Mesenchymal stem cell (in vitro differentiated cells and primary cell): ENCODE data around the gene HERPUD1.

Experiments
- DNase-seq: peaks from one replicate; pipeline ENCODE4 v3.0.0-alpha.2; 2013
- H2AFZ ChIP-seq: one replicate; pipeline ENCODE4 v1.6.1; 2013; ENCODE audit warnings: low read depth, mild to moderate bottlenecking, control low read depth, inconsistent platforms, low read length, moderate library complexity
- H2AK5ac ChIP-seq: 2 replicates; pipeline ENCODE4 v1.6.1; 2013; ENCODE audit warnings: low read length, moderate library complexity, mild to moderate bottlenecking, inconsistent platforms; ENCODE audit not compliant: severe bottlenecking
- H2BK120ac ChIP-seq: one replicate; pipeline ENCODE4 v1.6.1; 2013; ENCODE audit warnings: low read depth, mild to moderate bottlenecking, inconsistent platforms, low read length, moderate library complexity
- H2BK12ac ChIP-seq, 2 experiments: one replicate each; pipeline ENCODE4 v1.6.1; 2013; ENCODE audit warnings: inconsistent platforms in 2 of 2, low read length in 2 of 2, mild to moderate bottlenecking in 2 of 2, moderate library complexity in 2 of 2, control low read depth in 1 of 2
- H2BK15ac ChIP-seq: one replicate; pipeline ENCODE4 v1.6.1; 2013; ENCODE audit warnings: mild to moderate bottlenecking, low read depth, inconsistent platforms; ENCODE audit not compliant: poor library complexity, severe bottlenecking
- H2BK5ac ChIP-seq: 2 replicates; pipeline ENCODE4 v1.6.1; 2013; ENCODE audit warnings: low read depth, mild to moderate bottlenecking, low read length, control low read depth, inconsistent platforms; ENCODE audit not compliant: poor library complexity, severe bottlenecking
- H3K14ac ChIP-seq, 2 experiments: one replicate each; pipeline ENCODE4 v1.6.1; 2013; ENCODE audit warnings: inconsistent platforms in 2 of 2, low read length in 2 of 2, control low read depth in 1 of 2, mild to moderate bottlenecking in 1 of 2, moderate library complexity in 1 of 2
- H3K18ac ChIP-seq, 2 experiments: one replicate each; pipeline ENCODE4 v1.6.1; 2013; ENCODE audit warnings: inconsistent platforms in 2 of 2, low read length in 2 of 2, control low read depth in 1 of 2, low read depth in 1 of 2, mild to moderate bottlenecking in 1 of 2
- H3K23ac ChIP-seq, 2 experiments: one replicate each; pipeline ENCODE4 v1.6.1; 2013; ENCODE audit warnings: inconsistent platforms in 2 of 2, low read length in 2 of 2, mild to moderate bottlenecking in 2 of 2, moderate library complexity in 2 of 2, control low read depth in 1 of 2
- H3K27ac ChIP-seq: 2 replicates; pipeline ENCODE4 v1.5.1; 2013; ENCODE audit warnings: mild to moderate bottlenecking, moderate library complexity, low read length, control low read depth, inconsistent platforms; ENCODE audit not compliant: poor library complexity, severe bottlenecking
- H3K27me3 ChIP-seq, 2 experiments: 2 replicates each; pipeline versions ENCODE4 v1.6.1 to v1.7.0; 2013; ENCODE audit warnings: low read length in 2 of 2, mild to moderate bottlenecking in 2 of 2, moderate library complexity in 2 of 2, control low read depth in 1 of 2, inconsistent platforms in 1 of 2; ENCODE audit not compliant: control insufficient read depth in 1 of 2, insufficient read depth in 1 of 2
- H3K36me3 ChIP-seq, 2 experiments: 2 replicates each; pipeline versions ENCODE4 v1.6.1 to v1.7.0; 2013; ENCODE audit warnings: low read length in 2 of 2, control low read depth in 1 of 2, inconsistent platforms in 1 of 2, low read depth in 1 of 2, mild to moderate bottlenecking in 1 of 2; ENCODE audit not compliant: insufficient read depth in 2 of 2, control insufficient read depth in 1 of 2
- H3K4ac ChIP-seq, 2 experiments: one replicate each; pipeline ENCODE4 v1.6.1; 2013; ENCODE audit warnings: inconsistent platforms in 2 of 2, low read length in 2 of 2, mild to moderate bottlenecking in 2 of 2, moderate library complexity in 2 of 2, control low read depth in 1 of 2, low read depth in 1 of 2
- H3K4me1 ChIP-seq: 2 replicates; pipeline ENCODE4 v1.6.1; 2013; ENCODE audit warnings: low read depth, low read length, control low read depth; ENCODE audit not compliant: control insufficient read depth, insufficient read depth
- H3K4me2 ChIP-seq: 2 replicates; pipeline ENCODE4 v1.6.1; 2013; ENCODE audit warnings: low read length, mild to moderate bottlenecking, inconsistent platforms; ENCODE audit not compliant: poor library complexity, severe bottlenecking
- H3K4me3 ChIP-seq, 2 experiments: 2 replicates each; pipeline versions ENCODE4 v1.5.1 to v1.7.0; 2013; ENCODE audit warnings: low read length in 2 of 2, mild to moderate bottlenecking in 2 of 2, control low read depth in 1 of 2, low read depth in 1 of 2; ENCODE audit not compliant: insufficient read depth in 1 of 2
- H3K79me1 ChIP-seq: replicated peaks from 2 replicates; pipeline ENCODE4 v1.6.1; 2013; ENCODE audit warnings: mild to moderate bottlenecking, control low read depth, low read length, inconsistent platforms; ENCODE audit not compliant: poor library complexity, severe bottlenecking
- H3K9ac ChIP-seq: 2 replicates; pipeline ENCODE4 v1.7.0; 2013; ENCODE audit warnings: mild to moderate bottlenecking, low read length, moderate library complexity
- H3K9me3 ChIP-seq: 2 replicates; pipeline ENCODE4 v1.7.0; 2013; ENCODE audit warnings: mild to moderate bottlenecking, low read length; ENCODE audit not compliant: control insufficient read depth
- H4K8ac ChIP-seq: one replicate; pipeline ENCODE4 v1.6.1; 2013; ENCODE audit warnings: inconsistent platforms, mild to moderate bottlenecking, low read length, moderate library complexity
- H4K91ac ChIP-seq: one replicate; pipeline ENCODE4 v1.6.1; 2013; ENCODE audit warnings: mild to moderate bottlenecking, low read length, inconsistent platforms
- WGBS: methylation state at CpG from one replicate; pipeline ENCODE4 v1.1.7; 2013; ENCODE audit warnings: mixed read lengths; 5-methylcytosine and 5-hydroxymethylcytosine counted together

The HERPUD1 gene

DNA sequence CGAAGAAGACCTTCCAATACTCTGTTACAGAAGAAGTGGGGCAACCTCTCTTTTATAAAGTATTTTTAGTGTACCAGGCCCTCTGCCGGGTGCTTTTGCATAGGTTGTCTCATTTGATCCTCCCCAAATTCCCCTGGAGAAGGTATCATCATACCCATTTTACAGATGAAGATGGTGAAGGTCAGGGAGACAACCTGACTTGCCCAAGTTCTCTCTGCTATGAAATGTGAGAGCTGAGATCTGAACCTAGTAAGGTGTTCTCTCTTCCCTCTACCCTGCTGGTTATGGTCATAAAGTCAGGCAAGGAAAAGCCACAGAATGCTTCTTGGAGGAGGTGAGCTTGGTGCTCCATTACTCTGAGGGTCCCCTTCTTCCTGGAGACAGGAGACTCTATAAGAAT, 28.1 kb upstream of the HERPUD1 start:
- H3K23ac ChIP-seq = no peak overlapping the region
- no peak overlapping the region for H3K27ac ChIP-seq
- H4K91ac ChIP-seq = no peak overlapping the region
- H3K4me1 ChIP-seq = no peaks in the 10 kb centered on the region
- peaks cover 14% of the 10 kb centered on the region for H3K9me3 ChIP-seq
- H3K4me3 ChIP-seq = no peak overlapping the region
- no peak for DNase-seq
- H3K4ac ChIP-seq = no peak overlapping the region
- H3K18ac ChIP-seq = no peak overlapping the region
- H3K27me3 ChIP-seq = peaks cover 21 to 61% of the 10 kb centered on the region in 2 experiments
- no peak overlapping the region for H3K14ac ChIP-seq
- WGBS = 100% methylated on average over 2 of the region's 2 CpGs
- no peaks in the 10 kb centered on the region for H3K36me3 ChIP-seq
- no peak overlapping the region for H3K4me2 ChIP-seq
- H2BK15ac ChIP-seq = no peak overlapping the region
- no peaks in the 10 kb centered on the region for H3K79me1 ChIP-seq
- no peak overlapping the region for H2AFZ ChIP-seq
- no peak overlapping the region for H3K9ac ChIP-seq
- no peak overlapping the region for H2BK120ac ChIP-seq
- H2BK12ac ChIP-seq = no peak overlapping the region
- no peak overlapping the region for H2BK5ac ChIP-seq
- H4K8ac ChIP-seq = no peak overlapping the region
- H2AK5ac ChIP-seq = no peak overlapping the region

DNA sequence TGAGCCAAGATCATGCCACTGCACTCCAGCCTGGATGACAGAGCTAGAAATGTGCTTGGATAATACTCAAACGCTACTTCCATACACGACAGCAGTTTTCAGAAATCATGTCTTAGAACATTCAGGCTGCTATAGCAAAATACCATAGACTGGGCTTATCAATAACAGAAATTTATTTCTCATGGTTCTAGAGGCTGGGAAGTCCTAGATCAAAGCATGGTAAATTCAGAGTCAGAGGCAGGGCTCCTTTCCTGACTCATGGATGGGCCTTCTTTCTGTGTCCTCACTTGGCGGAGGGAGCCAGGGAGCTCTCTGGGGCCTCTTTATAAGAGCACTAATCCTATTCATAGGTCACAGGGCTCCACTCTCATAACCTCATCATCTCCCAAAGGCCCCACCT, 24.5 kb upstream of the HERPUD1 start:
- DNase-seq = no peak
- H3K18ac ChIP-seq = no peak overlapping the region
- no peak overlapping the region for H3K4me3 ChIP-seq
- no peak overlapping the region for H2BK15ac ChIP-seq
- H3K4ac ChIP-seq = no peak overlapping the region
- H3K4me1 ChIP-seq = peaks cover 15% of the 10 kb centered on the region
- no peak overlapping the region for H2AK5ac ChIP-seq
- H3K79me1 ChIP-seq = no peaks in the 10 kb centered on the region
- H2BK12ac ChIP-seq = no peak overlapping the region
- H3K14ac ChIP-seq = no peak overlapping the region
- H3K27ac ChIP-seq = no peak overlapping the region
- no peak overlapping the region for H2AFZ ChIP-seq
- 100% methylated on average over 3 of the region's 3 CpGs for WGBS
- H3K9ac ChIP-seq = no peak overlapping the region
- peaks cover 7 to 34% of the 10 kb centered on the region in 2 experiments for H3K27me3 ChIP-seq
- no peaks in the 10 kb centered on the region for H3K36me3 ChIP-seq
- H4K91ac ChIP-seq = no peak overlapping the region
- H2BK5ac ChIP-seq = no peak overlapping the region
- no peak overlapping the region for H3K4me2 ChIP-seq
- no peak overlapping the region for H4K8ac ChIP-seq
- no peak overlapping the region for H3K23ac ChIP-seq
- H2BK120ac ChIP-seq = no peak overlapping the region
- peaks cover 14% of the 10 kb centered on the region for H3K9me3 ChIP-seq

DNA sequence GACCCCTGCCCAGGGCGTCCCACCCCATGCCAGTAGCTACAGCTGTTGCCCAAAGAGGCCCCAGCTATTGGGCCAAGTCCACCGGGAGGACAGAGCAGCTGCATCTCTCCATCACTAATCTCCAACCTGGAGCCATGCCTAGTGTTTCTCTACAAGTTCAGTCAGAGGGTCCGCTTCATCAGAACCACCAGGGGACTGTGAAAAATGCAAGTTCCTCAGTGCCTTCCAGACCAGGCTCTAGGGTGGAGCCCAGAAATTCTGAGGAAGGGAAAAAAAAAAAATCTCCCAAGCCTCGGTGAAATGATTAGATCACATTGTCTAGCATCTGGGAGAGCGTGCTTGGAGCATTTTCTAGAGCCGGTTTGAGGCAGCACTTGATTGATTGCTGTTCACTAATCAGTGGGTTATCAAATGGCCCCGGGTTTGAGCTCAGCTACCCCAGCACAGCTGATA, 22.4 kb upstream of the HERPUD1 start:
- Histone ChIP-seq H3K27me3 (peaks cover 6 to 16% of the 10 kb centered on the region in 2 experiments), H2BK15ac (no peak overlapping the region), H3K14ac (no peak overlapping the region)

DNA sequence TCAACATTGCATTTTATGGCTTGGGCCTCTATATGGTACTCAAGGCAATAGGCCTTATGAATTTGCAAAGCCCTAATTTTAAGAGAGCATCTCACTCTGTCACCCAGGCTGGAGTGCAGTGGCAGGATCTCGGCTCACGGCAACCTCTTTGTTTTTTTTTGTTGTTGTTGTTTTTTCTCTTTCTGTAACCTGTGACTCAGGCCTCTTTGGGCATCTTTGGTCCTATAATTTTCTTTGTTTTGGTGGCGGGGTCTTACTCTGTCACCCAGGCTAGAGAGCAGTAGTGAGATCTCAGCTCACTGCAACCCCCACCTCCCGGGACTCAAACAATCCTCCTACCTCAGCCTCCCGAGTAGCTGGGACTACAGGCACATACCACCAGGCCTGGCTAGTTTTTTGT, 21.8 kb upstream of the HERPUD1 start:
- Histone ChIP-seq H3K14ac (no peak overlapping the region), H2BK120ac (no peak overlapping the region), H4K8ac (no peak overlapping the region), H2AFZ (no peak overlapping the region), H3K4me3 (no peak overlapping the region), H3K18ac (no peak overlapping the region), H3K4me2 (no peak overlapping the region), H3K4me1 (peaks cover 21% of the 10 kb centered on the region), H3K23ac (no peak overlapping the region), H2AK5ac (no peak overlapping the region), H3K36me3 (no peaks in the 10 kb centered on the region), H3K4ac (no peak overlapping the region), H4K91ac (no peak overlapping the region), H3K9me3 (peaks cover 14% of the 10 kb centered on the region), H2BK15ac (no peak overlapping the region), H2BK5ac (no peak overlapping the region), H3K9ac (no peak overlapping the region), H3K27me3 (peaks cover 10 to 13% of the 10 kb centered on the region in 2 experiments), H3K27ac (no peak overlapping the region), H3K79me1 (no peaks in the 10 kb centered on the region), H2BK12ac (no peak overlapping the region)
- DNase-seq = no peak
- 80% methylated on average over 4 of the region's 5 CpGs for WGBS

More for the DNA sequence above, 22.4 kb upstream of the HERPUD1 start:
- Histone ChIP-seq H4K91ac (no peak overlapping the region), H3K4me2 (no peak overlapping the region), H3K36me3 (no peaks in the 10 kb centered on the region), H3K4me3 (no peak overlapping the region), H2BK120ac (no peak overlapping the region), H3K4me1 (peaks cover 21% of the 10 kb centered on the region), H3K27ac (no peak overlapping the region), H3K4ac (no peak overlapping the region), H3K18ac (no peak overlapping the region), H3K9me3 (peaks cover 14% of the 10 kb centered on the region), H3K9ac (no peak overlapping the region), H4K8ac (no peak overlapping the region), H2AFZ (no peak overlapping the region), H2AK5ac (no peak overlapping the region), H2BK5ac (no peak overlapping the region), H3K23ac (no peak overlapping the region), H2BK12ac (no peak overlapping the region), H3K79me1 (no peaks in the 10 kb centered on the region)
- no peak for DNase-seq
- 67% methylated on average over 7 of the region's 7 CpGs for WGBS
